GM18858 (cell line): ENCODE results near the gene ARMC9.
"Not testable (repeated sequence)": the region's sequence is repeated elsewhere in the genome, so short reads cannot be mapped to it uniquely, and the experiment has no call there.

Source experiments
- ATAC-seq: cut with Tn5 transposase; IDR thresholded peaks from one replicate; pipeline ENCODE4 v1.9.1; 2021; ENCODE audit not compliant: unreplicated experiment

Gene ARMC9

DNA sequence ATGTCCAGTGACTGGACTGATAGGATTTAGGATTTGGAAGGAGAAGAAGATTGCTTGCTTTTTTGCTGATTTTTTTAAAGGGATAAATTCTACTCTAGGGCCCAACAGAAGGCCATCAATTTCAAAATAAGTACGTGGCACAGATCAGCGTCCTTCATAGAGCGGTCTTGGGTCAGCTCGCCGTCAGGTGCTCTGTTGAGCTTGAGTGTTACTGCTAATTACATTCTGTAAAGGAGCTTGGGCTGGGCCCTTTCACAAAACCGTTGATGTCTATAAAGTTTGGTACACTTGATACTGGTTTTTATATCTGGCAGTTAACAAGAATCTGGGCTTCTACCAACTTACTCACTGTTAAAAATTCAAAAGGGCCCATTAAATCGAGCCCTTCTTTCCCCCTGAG, 45.4 kb downstream of the ARMC9 start:
- no peak for ATAC-seq

DNA sequence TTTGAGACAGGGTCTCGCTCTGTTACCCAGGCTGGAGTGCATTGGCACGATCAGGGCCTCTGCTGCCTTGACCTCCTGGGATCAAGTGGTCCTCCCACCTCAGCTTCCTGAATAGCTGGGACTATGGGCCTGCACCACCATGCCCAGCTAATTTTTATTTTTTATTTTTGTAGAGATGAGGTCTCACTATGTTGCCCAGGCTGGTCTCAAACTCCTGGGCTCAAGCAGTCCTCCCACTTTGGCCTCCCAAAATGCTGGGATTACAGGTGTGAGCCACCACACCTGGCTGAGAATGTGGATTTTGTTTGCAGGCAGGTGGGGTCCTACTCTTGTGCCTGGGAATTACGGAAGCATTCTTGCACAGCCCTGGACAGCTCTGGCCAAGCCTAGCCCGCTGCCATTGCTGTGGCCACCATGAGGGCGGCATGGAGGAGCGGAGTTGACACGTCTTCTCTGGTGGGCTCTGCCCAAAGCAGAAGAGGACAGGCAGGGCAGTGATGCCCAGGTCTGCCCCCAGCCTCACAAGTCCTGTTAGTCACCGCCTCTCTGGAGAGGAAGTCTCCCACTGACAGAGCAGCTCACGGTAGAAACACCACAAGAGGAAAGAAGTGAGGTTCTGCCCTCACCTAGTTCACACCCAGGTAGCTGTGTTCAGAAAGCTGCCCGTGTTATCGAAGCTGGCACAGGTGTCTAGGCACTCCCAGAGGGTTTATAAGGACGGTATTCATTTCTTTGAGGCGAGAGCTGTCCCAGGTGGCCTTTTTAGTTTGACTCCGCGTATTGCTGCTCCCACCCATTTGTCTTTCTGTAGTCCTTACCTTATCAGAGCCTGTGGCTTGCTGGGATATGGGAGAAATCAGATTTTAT, 46.2 kb downstream of the ARMC9 start:
- ATAC-seq, result no peak

GRCh38 chr2:231245249-231246094, 47.0 kb downstream of the ARMC9 start:
- ATAC-seq, result no peak

DNA sequence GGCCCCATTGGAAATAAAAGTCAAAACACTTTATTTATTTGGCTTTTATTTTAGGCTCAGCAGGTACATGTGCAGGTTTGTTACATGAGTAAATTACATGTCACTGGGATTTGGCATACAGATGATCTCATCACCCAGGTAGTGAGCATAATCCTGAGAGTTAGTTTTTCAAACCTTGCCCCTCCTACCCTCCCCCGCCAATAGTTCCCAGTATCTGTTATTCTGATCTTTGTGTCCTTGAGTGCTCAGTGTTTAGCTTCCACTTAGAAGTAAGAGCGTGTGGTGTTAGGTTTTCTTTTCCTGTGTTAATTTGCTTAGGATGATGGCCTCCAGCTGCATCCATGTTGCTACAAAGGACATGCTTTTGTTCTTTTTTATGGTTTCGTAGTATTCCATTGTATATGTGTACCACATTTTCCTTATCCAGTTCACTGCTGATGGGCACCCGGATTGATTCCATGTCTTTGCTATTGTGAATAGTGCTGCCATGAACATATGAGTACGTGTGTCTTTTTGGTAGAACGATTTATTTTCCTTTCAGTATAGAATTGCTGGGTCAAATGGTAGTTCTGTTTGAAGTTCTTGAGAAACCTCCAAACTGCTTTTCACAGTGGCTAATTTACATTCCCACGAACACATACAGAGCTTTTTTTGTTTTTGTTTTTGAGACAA, 47.9 kb downstream of the ARMC9 start:
- no peak for ATAC-seq

DNA sequence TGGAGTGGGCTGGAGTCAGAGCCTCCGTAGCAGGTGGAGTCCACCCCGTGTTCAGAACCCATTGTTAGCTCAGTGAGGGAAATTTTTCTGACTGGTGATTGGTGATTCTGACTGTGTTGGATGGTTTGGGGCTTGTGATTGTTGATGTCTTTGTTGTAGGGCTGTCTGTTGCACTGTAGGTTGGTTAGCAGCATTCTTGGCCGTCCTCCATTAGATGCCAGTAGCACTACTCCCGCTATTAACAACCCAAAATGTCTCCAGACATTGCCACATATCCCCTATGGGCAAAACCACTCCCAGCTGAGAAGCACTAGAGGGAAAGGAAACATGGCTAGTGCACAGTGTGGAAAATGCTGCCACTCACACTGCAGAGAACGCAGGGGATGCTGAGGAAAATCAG, 51.7 kb downstream of the ARMC9 start:
- ATAC-seq, result no peak

DNA sequence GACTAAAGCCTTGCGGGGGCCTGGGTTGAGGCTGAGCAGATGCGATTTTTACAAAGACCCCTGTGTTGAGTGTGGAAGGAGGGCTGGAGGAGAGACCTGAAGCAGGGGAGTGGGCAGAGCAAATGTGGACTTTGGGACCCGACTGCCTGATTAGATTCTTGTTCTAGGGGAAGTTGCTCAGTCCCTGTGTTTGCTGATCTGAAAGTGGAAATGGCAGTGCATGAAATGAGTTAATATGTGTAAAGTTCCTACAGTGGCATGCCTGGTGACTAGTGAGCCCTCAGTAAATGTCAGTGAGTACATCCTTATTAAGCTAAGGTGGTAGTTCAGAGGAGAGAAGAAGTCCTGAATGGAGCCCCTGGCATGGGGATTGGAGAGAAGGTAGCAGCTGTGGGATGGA, 52.3 kb downstream of the ARMC9 start:
- no peak for ATAC-seq

- not testable (repeated sequence) for ATAC-seq
These were observed 54.9 kb downstream of the ARMC9 start for GRCh38 chr2:231253292-231253691.

DNA sequence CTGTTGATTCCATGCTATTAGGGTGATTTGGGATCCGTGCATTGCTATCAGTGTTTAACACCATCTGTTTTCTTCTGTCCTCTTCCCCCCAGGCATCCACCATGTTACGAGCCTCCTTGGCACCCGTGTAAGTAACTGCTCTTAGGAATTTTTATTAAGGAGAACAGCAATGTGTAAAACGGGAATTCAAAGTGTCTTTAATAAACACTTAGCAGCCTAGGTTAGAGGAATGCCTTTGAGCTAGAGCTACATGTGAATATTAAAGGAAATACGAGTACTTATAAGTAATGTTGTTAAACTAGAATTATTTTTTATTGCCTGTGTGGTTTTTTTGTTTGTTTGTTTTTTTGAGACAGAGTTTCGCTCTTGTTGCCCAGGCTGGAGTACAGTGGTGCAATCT, 58.1 kb downstream of the ARMC9 start:
- ATAC-seq, result no peak

GRCh38 chr2:231257763-231258162, 59.3 kb downstream of the ARMC9 start:
- no peak for ATAC-seq

DNA sequence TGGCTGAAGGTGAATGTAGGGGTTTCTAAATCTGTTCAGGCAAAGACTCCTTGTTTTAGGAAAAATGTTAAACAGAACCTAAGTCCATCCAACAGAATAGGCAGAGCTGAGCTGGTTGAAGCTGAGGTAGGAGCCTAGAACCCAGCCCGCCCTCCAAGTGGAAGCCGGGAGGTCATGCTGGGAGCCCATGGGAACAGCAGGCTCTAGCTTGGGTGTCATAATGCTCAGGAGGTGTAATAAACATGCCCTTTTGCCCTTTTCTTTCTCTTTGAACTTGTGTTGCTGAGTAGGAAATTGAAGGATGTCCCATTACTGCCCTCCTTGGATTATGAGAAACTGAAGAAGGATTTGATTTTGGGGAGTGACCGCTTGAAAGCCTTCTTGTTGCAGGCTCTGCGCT, 60.3 kb downstream of the ARMC9 start:
- no peak for ATAC-seq

- ATAC-seq, result no peak
These were observed 60.7 kb downstream of the ARMC9 start for GRCh38 chr2:231259104-231259503.

DNA sequence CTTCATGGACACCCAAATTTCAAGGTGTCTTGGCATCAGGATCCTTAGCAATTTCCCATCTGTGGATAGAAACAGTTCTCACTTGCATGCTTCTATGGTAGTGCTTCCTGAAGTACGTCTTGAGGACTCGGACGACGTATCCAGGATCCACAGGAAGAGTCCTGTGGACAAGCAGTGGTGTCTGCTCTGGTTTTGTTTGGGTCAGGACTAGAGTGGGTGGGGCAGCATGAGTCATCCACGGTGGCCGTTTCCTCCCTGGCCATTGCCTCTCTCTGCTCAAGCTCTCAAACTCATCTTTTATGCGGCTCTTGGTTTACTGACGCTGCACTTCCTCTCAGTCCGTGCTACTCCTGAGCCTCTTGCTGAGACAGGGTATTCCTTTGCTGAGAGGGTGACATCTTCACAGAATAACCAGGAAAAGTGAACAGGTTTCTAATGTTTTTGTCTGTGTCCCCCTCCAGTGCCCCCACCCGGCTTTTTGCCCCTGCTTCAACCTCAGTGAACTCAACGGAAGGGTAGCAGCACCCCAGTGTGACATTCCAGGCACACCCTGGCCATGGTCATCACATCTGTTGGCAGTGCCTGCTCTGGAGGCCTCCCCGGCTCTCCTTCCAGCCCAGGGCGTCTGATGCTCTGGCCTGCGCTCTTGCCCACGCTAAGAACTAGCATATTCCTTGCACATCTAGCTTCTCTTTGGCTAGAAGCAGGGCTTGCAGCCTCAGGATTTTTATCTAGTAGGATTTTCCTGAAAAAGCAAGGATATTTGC, 62.2 kb downstream of the ARMC9 start:
- ATAC-seq, result no peak

DNA sequence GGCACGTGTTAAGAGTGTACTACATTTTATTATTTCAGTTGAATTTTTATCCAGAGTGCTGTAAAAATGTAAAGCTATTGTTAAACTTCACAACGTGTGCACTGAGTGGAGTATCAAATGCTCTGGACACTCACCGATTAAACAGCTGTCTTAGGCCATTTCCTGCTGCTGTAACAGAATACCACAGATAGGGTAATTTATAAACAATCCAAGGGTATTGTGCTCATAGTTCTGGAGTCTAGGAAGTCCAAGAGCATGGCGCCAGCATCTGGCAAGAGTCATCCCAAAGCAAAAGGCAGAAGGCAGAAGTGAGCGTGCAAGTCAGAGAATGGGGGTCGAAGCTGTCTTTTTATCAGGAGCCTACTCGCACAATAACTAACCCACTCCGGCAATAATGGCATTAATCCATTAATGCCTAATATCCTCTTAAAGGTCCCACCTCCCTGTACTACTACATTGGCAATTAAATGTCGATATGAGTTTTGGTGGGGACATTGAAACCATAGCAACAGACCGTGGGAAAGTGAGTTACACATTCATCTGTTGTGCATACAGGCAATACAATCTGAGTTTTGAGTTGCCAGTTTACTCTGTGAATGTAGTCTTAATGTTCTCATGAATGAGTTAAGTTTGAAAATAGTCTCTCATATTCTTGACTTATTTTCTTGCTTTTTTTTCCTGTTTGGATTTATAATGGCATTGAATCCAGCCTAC, 64.8 kb downstream of the ARMC9 start:
- no peak for ATAC-seq

- no peak for ATAC-seq
These were observed 72.0 kb downstream of the ARMC9 start for GRCh38 chr2:231270221-231271114.

DNA sequence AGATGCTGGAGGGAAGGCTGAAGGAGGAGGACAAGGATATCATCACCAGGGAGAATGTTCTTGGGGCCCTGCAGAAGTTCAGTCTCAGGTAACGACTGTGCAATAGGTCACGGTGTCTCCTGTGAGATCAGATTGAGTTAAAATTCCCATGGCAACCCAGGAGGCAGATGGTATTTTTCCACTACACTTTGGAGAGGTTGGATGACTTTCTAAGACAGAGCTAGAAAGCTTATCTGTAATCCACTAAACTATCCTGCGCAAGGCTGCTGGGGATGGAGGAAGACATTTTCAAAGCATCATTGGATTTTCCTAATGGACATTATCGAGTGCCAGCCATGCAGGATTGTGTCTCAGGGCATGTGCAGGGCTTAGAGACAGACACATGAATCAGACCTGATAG, 74.6 kb downstream of the ARMC9 start:
- no peak for ATAC-seq

DNA sequence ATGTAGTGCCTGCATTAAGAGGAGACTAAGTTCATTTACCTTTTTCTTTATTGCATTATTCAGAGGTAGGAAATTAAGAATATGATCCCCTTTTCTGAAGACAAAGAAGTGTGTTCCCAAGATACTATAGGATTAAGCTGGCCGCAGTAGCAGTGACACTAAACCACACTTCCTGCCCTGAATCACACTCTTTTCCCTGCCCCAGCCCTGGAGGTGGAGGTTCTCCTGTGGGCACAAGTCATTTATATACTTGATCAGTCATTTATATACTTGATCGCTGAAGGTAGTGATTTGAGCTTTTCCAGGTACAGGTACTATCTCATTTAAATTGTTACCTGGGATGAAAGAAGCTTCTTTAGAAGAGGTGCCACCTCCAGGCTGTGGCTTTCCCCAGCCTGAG, 78.6 kb downstream of the ARMC9 start:
- no peak for ATAC-seq

DNA sequence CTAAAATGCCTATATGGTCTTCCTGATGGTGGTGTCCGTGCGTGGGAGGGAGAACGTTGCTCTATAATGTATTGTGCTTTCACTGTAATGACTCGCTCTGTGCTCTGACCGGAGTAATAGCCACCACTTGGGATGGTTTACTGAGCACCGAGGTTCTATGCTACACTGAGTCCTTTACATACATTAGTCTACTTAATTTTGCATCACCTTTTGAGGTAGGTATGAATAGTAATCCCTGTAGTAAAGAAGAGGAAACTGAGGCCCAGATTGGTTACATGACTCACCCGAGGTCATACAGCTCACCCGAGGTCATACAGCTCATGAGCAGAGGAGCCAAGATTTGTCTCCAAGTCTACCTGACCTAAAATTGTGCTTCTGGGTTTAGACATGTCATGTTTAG, 79.5 kb downstream of the ARMC9 start:
- ATAC-seq, result no peak

GRCh38 chr2:231278868-231279267, 80.4 kb downstream of the ARMC9 start:
- ATAC-seq, result no peak

- no peak for ATAC-seq
These were observed 82.4 kb downstream of the ARMC9 start for GRCh38 chr2:231280846-231281245.
